CD4-positive, alpha-beta memory T cell (primary cell): ENCODE results near the gene C1GALT1. TPM values are rescaled to one million over a fixed set of nuclear protein-coding genes. Genes with fewer than 3 reads are reported as not detected.
"Not testable (repeated sequence)": the region's sequence is repeated elsewhere in the genome, so short reads cannot be mapped to it uniquely, and the experiment has no call there.

ENCODE experiments used
- CTCF ChIA-PET: fragments of 350-600 bp; sonication (Branson Sonifier 250); formaldehyde crosslinking; loops from one replicate; lab custom pipeline; 2021; ENCODE audit warnings: inconsistent platforms; ENCODE audit not compliant: partially characterized antibody; lab: Charles Lee
- POLR2A ChIA-PET: fragments of 350-600 bp; sonication (Branson Sonifier 250); formaldehyde crosslinking; loops from one replicate; lab custom pipeline; 2021; ENCODE audit not compliant: partially characterized antibody; lab: Charles Lee
- DNase-seq, 5 donors: peaks; one replicate each; pipeline versions ENCODE4 v3.0.0 to v3.0.0-alpha.2; 2020 to 2022; ENCODE audit warnings: mixed read lengths in 1 of 5
- H3K27ac ChIP-seq: one replicate; pipeline ENCODE4 v1.7.0; 2013; ENCODE audit warnings: low read depth, low read length
- H3K27me3 ChIP-seq: 2 replicates; pipeline ENCODE4 v1.7.0; 2013; ENCODE audit warnings: mild to moderate bottlenecking, low read length, moderate library complexity; ENCODE audit not compliant: insufficient read depth
- H3K36me3 ChIP-seq: 2 replicates; pipeline ENCODE4 v1.7.0; 2013; ENCODE audit warnings: mild to moderate bottlenecking, low read length, moderate library complexity; ENCODE audit not compliant: insufficient read depth
- H3K4me1 ChIP-seq: 2 replicates; pipeline ENCODE4 v1.7.0; 2013; ENCODE audit warnings: mild to moderate bottlenecking, low read length, moderate library complexity; ENCODE audit not compliant: insufficient read depth
- H3K4me3 ChIP-seq, 2 donors: one replicate each; pipeline ENCODE4 v1.7.0; 2013; ENCODE audit warnings: low read length in 2 of 2, mild to moderate bottlenecking in 1 of 2
- H3K9me3 ChIP-seq, 2 donors: one replicate each; pipeline ENCODE4 v1.7.0; 2013; ENCODE audit warnings: low read length in 2 of 2, control low read depth in 1 of 2; ENCODE audit not compliant: control insufficient read depth in 1 of 2
- H3K27ac Mint-ChIP-seq, 7 donors: one replicate each; pipeline ENCODE4 v1.8.0; 2020 to 2021; ENCODE audit warnings: mixed read lengths in 7 of 7, mild to moderate bottlenecking in 6 of 7, inconsistent platforms in 3 of 7, moderate library complexity in 3 of 7
- H3K27me3 Mint-ChIP-seq, 2 donors: one replicate each; pipeline ENCODE4 v1.8.0; 2020 to 2021; ENCODE audit warnings: mixed read lengths in 2 of 2
- H3K36me3 Mint-ChIP-seq, 2 donors: one replicate each; pipeline ENCODE4 v1.8.0; 2020 to 2021; ENCODE audit warnings: mixed read lengths in 2 of 2, inconsistent platforms in 1 of 2, mild to moderate bottlenecking in 1 of 2
- H3K4me1 Mint-ChIP-seq, 4 donors: one replicate each; pipeline ENCODE4 v1.8.0; 2020 to 2021; ENCODE audit warnings: mixed read lengths in 4 of 4, mild to moderate bottlenecking in 1 of 4
- H3K4me3 Mint-ChIP-seq, 8 donors: one replicate each; pipeline ENCODE4 v1.8.0; 2020 to 2021; ENCODE audit warnings: mixed read lengths in 8 of 8, mild to moderate bottlenecking in 7 of 8, moderate library complexity in 6 of 8, inconsistent platforms in 3 of 8
- H3K9me3 Mint-ChIP-seq, 8 donors: one replicate each; pipeline ENCODE4 v1.8.0; 2020 to 2021; ENCODE audit warnings: mixed read lengths in 8 of 8, mild to moderate bottlenecking in 5 of 8, inconsistent platforms in 3 of 8, moderate library complexity in 1 of 8
- intact Hi-C: fragments of 100-400 bp; cut with micrococcal nuclease; formaldehyde crosslinking; loops from one replicate; pipeline ENCODE4 v1.15.1; 2023
- polyA plus RNA-seq, 2 donors: library from polyadenylated mRNA; unstranded; fragments of 300-500 nt; fragmentation: Illumina TruSeq; gene quantifications; one replicate each; pipeline ENCODE4 v1.2.3, GENCODE V29; 2021
- total RNA-seq, 2 experiments: library from RNA; stranded (reverse); gene quantifications; one replicate each; pipeline ENCODE4 v1.2.3, GENCODE V29; 2021

Gene C1GALT1
- total and polyA plus RNA-seq, 4 experiments from 2014 or later: 54.6 to 68.5 (median 58.6) TPM

DNA sequence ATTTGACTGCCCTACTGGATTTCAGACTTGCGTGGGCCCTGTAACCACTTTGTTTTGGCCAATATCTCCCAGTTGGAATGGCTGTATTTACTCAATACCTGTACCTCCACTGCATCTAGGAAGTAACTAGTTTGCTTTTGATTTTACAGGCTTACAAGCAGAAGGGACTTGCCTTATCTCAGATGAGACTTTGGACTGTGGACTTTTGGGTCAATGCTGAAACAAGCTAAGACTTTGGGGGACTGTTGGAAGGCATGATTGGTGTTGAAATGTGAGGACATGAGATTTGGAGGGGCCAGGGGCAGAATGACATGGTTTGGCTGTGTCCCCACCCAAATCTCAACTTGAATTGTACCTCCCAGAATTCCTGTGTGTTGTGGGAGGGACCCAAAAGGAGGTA lies 28.0 kb upstream of the C1GALT1 start:
- H3K36me3 Mint-ChIP-seq, H3K4me3 Mint-ChIP-seq, H3K27me3 Mint-ChIP-seq, H3K9me3 ChIP-seq, H3K27ac ChIP-seq, DNase-seq, H3K27me3 ChIP-seq, H3K36me3 ChIP-seq, H3K4me3 ChIP-seq, intact Hi-C loops: not testable (repeated sequence)
- POLR2A ChIA-PET: interaction anchor here (0.8 to 1.1 kb wide), 3 partner anchors 24 to 716 kb away, joined by 3 to 7 read pairs (median 3); partner anchors contain the start of gene C1GALT1
- peaks cover 50% of the 10 kb centered on the region for H3K4me1 ChIP-seq
- peaks cover 0 to 13% (median 10%) of the 10 kb centered on the region in 8 donors for H3K9me3 Mint-ChIP-seq
- peak overlapping the region in 1 of 7 donors; percentile 85 for H3K27ac Mint-ChIP-seq
- CTCF ChIA-PET: interaction anchor here (0.7 to 1.5 kb wide), 4 partner anchors 27 to 51 kb away, joined by 3 to 5 read pairs (median 5); no protein-coding TSS in a partner anchor
- H3K4me1 Mint-ChIP-seq: peaks cover 33 to 61% (median 47%) of the 10 kb centered on the region in 4 donors

DNA sequence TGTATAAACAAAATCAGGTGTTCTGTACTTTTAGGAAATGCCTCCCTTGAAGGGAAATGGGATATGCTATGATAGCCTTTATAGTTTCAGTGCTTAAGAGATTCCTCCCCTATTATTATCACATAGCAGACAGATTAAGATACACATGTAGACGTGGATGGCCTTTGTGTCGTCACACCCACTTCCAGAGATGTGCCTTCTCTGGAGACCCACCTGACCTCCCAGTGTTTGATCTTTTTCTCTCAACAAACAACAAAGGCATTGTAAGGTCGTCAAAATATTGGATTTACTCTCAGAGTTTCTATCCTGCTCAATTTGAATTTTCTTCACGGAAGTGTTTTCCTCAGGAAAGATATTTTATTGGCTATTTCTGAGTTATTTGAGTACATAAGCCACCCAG lies 25.7 kb upstream of the C1GALT1 start:
- ChIA-PET POLR2A (interaction anchor here (0.9 to 5.4 kb wide), 10 partner anchors 9 to 484 kb away, joined by 3 to 128 read pairs (median 5); partner anchors contain the start of genes C1GALT1 and UMAD1), CTCF (interaction anchor here (0.8 to 4.4 kb wide), 4 partner anchors 20 to 54 kb away, joined by 3 to 31 read pairs (median 6); partner anchors contain the start of gene C1GALT1)
- H3K4me1 Mint-ChIP-seq: peaks cover 42 to 73% (median 58%) of the 10 kb centered on the region in 4 donors
- H3K9me3 Mint-ChIP-seq: peaks cover 0 to 13% (median 10%) of the 10 kb centered on the region in 8 donors
- Histone ChIP-seq H3K4me3 (no peak overlapping the region), H3K36me3 (no peaks in the 10 kb centered on the region), H3K27ac (peak overlapping the region; percentile 55), H3K4me1 (peaks cover 69% of the 10 kb centered on the region), H3K9me3 (no peaks in the 10 kb centered on the region), H3K27me3 (no peaks in the 10 kb centered on the region)
- H3K36me3 Mint-ChIP-seq: peaks cover 3 to 4% of the 10 kb centered on the region in 2 donors
- intact Hi-C loops: loop anchor here (1.0 kb wide), 2 partner anchors 26 to 53 kb away; partner anchors contain the start of gene C1GALT1
- peak in 1 of 5 donors; percentile 15 for DNase-seq
- H3K27ac Mint-ChIP-seq: peak overlapping the region; percentile 64 to 95 (median 84)
- H3K27me3 Mint-ChIP-seq: no peaks in the 10 kb centered on the region
- H3K4me3 Mint-ChIP-seq: peak overlapping the region; percentile 69 to 86 (median 81)

DNA sequence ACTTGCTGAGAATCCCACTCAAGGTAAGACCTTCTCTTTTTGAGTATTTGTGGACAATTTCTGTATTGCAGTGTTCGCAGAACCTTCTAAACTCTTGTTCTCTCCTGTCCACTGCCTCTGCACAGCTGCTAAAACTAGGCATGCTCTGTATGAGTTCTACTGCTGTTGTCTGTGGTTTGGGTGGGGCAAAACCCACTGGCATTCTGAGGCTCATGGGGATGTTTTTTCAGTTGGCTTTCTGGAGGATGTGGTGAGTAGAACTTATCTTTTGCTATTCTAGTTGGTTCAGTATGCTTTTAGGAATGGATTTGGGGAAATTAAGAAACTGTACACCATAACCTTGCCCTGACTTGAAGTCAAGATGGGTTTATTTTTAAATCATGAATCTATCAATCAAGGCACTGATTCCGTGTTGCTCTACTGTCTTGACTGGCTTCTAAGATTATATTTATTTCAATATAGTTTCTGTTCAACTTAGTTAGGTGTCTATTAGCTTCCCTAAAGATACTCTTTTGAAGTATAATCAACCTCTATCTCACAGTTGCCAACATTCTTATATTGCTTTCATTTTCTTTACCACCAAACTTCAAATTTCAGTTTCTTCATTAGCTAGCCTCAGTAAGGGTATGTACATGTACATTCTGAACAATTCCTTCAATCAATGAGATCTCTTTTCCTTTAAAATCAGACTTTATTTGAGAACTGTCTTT lies 25.0 kb upstream of the C1GALT1 start:
- Histone ChIP-seq H3K4me1 (peaks cover 63% of the 10 kb centered on the region), H3K9me3 (no peaks in the 10 kb centered on the region), H3K36me3 (no peaks in the 10 kb centered on the region), H3K4me3 (peak overlapping the region; percentile 12 to 53), H3K27ac (peak overlapping the region; percentile 55), H3K27me3 (no peaks in the 10 kb centered on the region)
- intact Hi-C loops: loop anchor here (1.0 kb wide), 2 partner anchors 25 to 54 kb away; partner anchors contain the start of gene C1GALT1
- peaks cover 0 to 13% (median 10%) of the 10 kb centered on the region in 8 donors for H3K9me3 Mint-ChIP-seq
- no peaks in the 10 kb centered on the region for H3K27me3 Mint-ChIP-seq
- ChIA-PET POLR2A (interaction anchor here (0.7 to 5.4 kb wide), 14 partner anchors 8 to 787 kb away, joined by 3 to 128 read pairs (median 5); partner anchors contain the start of genes C1GALT1 and UMAD1), CTCF (interaction anchor here (1.8 to 4.4 kb wide), 3 partner anchors 20 to 54 kb away, joined by 5 to 31 read pairs (median 8); partner anchors contain the start of gene C1GALT1)
- peak overlapping the region; percentile 64 to 95 (median 84) for H3K27ac Mint-ChIP-seq
- H3K4me1 Mint-ChIP-seq: peaks cover 41 to 70% (median 55%) of the 10 kb centered on the region in 4 donors
- H3K4me3 Mint-ChIP-seq: peak overlapping the region; percentile 69 to 86 (median 81)
- DNase-seq: peak; percentile 79 to 86 (median 80)
- H3K36me3 Mint-ChIP-seq: peaks cover 3 to 4% of the 10 kb centered on the region in 2 donors

DNA sequence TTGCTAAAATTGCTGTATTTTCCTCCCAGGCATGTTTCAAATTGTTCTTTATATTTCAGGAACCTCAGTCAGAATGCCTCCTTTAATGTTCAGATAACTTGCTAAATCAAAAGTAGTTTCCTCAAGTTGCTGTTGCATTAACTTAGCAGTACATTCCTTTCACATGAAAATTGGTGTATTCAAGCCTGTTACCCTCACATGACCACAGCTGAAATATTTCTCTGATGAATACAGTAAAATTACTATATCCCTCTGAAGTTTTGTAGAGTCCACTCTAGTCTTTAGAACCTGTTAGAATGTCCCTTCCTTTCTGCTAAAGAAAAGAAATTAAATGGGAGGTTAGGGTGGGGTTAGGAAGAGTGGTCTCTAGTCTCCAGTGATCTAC lies 24.5 kb upstream of the C1GALT1 start:
- no peak for DNase-seq
- intact Hi-C loops: loop anchor here (1.0 kb wide), 2 partner anchors 24 to 55 kb away; partner anchors contain the start of gene C1GALT1
- Histone ChIP-seq H3K4me3 (peak overlapping the region; percentile 12 to 53), H3K27ac (peak overlapping the region; percentile 55), H3K36me3 (no peaks in the 10 kb centered on the region), H3K27me3 (no peaks in the 10 kb centered on the region), H3K9me3 (no peaks in the 10 kb centered on the region), H3K4me1 (peaks cover 63% of the 10 kb centered on the region)
- H3K36me3 Mint-ChIP-seq: peaks cover 3 to 4% of the 10 kb centered on the region in 2 donors
- peaks cover 0 to 13% (median 10%) of the 10 kb centered on the region in 8 donors for H3K9me3 Mint-ChIP-seq
- ChIA-PET POLR2A (interaction anchor here (0.9 to 5.4 kb wide), 13 partner anchors 11 to 787 kb away, joined by 3 to 128 read pairs (median 5); partner anchors contain the start of genes C1GALT1 and UMAD1), CTCF (interaction anchor here (1.8 to 4.4 kb wide), 3 partner anchors 19 to 55 kb away, joined by 5 to 31 read pairs (median 8); partner anchors contain the start of gene C1GALT1)
- no peaks in the 10 kb centered on the region for H3K27me3 Mint-ChIP-seq
- H3K4me3 Mint-ChIP-seq: peak overlapping the region; percentile 69 to 86 (median 81)
- peaks cover 41 to 66% (median 53%) of the 10 kb centered on the region in 4 donors for H3K4me1 Mint-ChIP-seq
- H3K27ac Mint-ChIP-seq: peak overlapping the region; percentile 64 to 95 (median 84)

DNA sequence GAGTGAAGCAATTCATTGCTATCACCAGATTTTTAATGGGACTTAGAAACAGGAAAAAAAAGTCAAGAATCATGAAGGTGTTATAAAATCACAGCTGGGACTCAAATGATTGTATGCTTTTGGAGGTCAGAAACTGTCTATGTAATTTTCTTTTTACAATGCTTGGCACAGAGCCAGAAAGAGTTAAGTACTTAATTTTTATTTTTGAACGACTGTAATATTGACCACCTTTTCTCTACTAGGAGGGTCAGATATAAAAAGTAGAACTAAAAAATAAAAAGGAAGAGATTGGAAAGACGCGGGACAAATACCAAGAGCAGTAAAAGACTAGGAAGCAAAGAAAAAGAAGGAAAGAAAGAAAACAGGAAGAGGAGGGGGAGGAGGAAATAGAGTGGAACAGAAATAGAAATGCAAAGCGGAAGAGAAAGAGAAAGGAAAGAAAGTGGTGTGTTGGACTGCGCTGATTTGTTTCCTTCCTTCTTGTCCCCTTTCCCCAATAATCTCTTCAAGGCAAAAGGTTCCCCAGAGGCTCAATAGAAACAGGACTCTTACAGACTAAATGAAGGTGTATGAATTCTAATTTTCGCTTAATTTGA lies 23.2 kb upstream of the C1GALT1 start:
- intact Hi-C loops: no loop called here
- ChIA-PET CTCF (interaction anchor here (0.9 to 4.4 kb wide), 3 partner anchors 9 to 56 kb away, joined by 3 to 31 read pairs (median 4); partner anchors contain the start of gene C1GALT1), POLR2A (interaction anchor here (0.7 to 5.4 kb wide), 7 partner anchors 10 to 786 kb away, joined by 3 to 128 read pairs (median 5); partner anchors contain the start of genes C1GALT1 and UMAD1)
- Mint-ChIP-seq H3K4me1 (peaks cover 41 to 67% (median 54%) of the 10 kb centered on the region in 4 donors), H3K36me3 (peaks cover 3 to 4% of the 10 kb centered on the region in 2 donors), H3K27ac (peak overlapping the region; percentile 84 to 97 (median 93)), H3K4me3 (peak overlapping the region; percentile 67 to 91 (median 76)), H3K9me3 (peaks cover 0 to 9% (median 7%) of the 10 kb centered on the region in 8 donors), H3K27me3 (no peaks in the 10 kb centered on the region)
- no peaks in the 10 kb centered on the region for H3K36me3 ChIP-seq
- no peak overlapping the region for H3K4me3 ChIP-seq
- H3K9me3 ChIP-seq: no peaks in the 10 kb centered on the region
- peak overlapping the region; percentile 43 for H3K27ac ChIP-seq
- no peak for DNase-seq
- H3K27me3 ChIP-seq: no peaks in the 10 kb centered on the region
- H3K4me1 ChIP-seq: peaks cover 63% of the 10 kb centered on the region

DNA sequence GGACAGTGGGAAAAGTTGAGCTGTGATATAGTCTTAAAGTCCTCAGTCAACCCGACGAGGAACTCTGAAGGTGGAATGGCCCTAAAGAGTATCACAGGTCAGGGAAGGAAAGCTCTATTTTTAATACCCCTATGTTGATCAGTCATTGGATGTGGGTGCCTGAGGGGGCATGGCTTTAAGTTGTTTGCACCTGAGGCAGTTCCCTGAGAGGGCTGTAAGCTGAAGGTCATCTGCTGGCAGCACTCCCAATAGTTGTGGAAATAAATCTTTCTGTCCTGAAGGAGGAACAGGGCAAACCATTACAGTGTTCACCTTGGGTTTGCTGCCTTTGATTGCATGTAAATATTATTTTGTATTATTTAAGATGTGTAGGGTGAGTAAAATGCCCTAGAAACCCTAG lies 17.8 kb upstream of the C1GALT1 start:
- no peak overlapping the region for H3K4me3 ChIP-seq
- H3K27me3 Mint-ChIP-seq: no peaks in the 10 kb centered on the region
- no peaks in the 10 kb centered on the region for H3K9me3 ChIP-seq
- H3K4me1 ChIP-seq: peaks cover 26% of the 10 kb centered on the region
- H3K36me3 ChIP-seq: no peaks in the 10 kb centered on the region
- no peak overlapping the region for H3K4me3 Mint-ChIP-seq
- DNase-seq: no peak
- peaks cover 0 to 2% (median 0%) of the 10 kb centered on the region in 8 donors for H3K9me3 Mint-ChIP-seq
- no peak overlapping the region for H3K27ac Mint-ChIP-seq
- no peaks in the 10 kb centered on the region for H3K27me3 ChIP-seq
- intact Hi-C loops: no loop called here
- H3K36me3 Mint-ChIP-seq: peaks cover 4 to 5% of the 10 kb centered on the region in 2 donors
- H3K4me1 Mint-ChIP-seq: peaks cover 21 to 35% (median 26%) of the 10 kb centered on the region in 4 donors
- H3K27ac ChIP-seq: no peak overlapping the region
- ChIA-PET POLR2A (interaction anchor here (0.7 to 2.3 kb wide), 2 partner anchors 13 to 17 kb away, joined by 4 to 13 read pairs; partner anchors contain the start of gene C1GALT1), CTCF (interaction anchor here (2.8 kb wide), 1 partner anchor 17 kb away, joined by 19 read pairs; the partner anchor contains the start of gene C1GALT1)
